GM19372 (cell line): ENCODE measurements around the gene TTLL11.
"Not testable (repeated sequence)": the region's sequence is repeated elsewhere in the genome, so short reads cannot be mapped to it uniquely, and the experiment has no call there.

Source experiments
- ATAC-seq: cut with Tn5 transposase; IDR thresholded peaks from one replicate; pipeline ENCODE4 v1.9.1; 2021; ENCODE audit warnings: mild to moderate bottlenecking, low read depth, moderate library complexity; ENCODE audit not compliant: unreplicated experiment

TTLL11 gene

DNA sequence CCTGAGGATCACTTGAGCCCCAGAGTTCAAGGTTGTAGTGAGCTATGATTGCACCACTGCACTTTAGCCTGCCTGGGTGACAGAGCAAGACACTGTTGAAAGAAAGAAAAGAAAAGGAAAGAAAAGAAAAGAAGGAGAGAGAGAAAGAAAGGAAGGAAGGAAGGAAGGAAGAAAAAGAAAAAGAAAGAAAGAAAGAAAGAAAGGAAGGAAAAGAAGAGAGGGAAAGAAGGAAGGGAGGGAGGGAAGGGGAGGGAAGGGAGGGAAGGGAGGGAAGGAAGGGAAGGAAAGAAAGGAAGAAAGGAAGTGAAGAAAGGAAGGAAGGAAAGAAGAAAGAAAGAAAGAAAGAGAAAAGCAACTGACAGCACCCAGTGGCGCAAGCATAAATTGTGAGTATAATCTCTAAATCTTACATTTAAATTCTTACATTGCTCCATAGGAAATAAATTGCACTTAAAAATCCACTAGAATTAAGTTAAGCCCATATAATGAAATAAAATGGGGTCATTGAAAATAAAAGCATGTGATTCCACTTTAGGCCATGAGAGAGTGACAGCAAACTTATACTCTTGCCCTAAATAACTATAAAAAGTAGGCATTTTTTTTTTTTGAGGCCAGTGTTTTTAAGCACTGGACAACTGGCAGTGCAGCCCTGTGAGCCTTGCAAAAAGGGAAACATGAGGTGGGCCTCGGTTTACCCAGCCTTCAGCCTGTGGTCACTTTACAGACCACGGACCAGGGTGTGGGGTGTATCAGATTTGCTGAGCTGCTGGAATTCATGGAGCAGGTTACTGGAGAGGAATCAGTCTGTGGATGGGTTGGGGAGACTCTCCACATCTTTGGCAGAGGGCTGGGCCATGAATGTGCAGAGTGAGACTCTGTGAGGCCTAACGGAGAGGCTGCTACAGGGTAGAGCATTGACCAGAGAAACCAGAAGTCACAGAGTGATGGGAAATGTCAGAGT is 175.5 kb downstream of the TTLL11 start:
- no peak for ATAC-seq

- no peak for ATAC-seq
These were observed 177.8 kb downstream of the TTLL11 start for GRCh38 chr9:121915304-121915625.

GRCh38 chr9:121914604-121915303 is 178.4 kb downstream of the TTLL11 start:
- no peak for ATAC-seq

- ATAC-seq = no peak
These were observed 179.0 kb downstream of the TTLL11 start for GRCh38 chr9:121914017-121914595.

DNA sequence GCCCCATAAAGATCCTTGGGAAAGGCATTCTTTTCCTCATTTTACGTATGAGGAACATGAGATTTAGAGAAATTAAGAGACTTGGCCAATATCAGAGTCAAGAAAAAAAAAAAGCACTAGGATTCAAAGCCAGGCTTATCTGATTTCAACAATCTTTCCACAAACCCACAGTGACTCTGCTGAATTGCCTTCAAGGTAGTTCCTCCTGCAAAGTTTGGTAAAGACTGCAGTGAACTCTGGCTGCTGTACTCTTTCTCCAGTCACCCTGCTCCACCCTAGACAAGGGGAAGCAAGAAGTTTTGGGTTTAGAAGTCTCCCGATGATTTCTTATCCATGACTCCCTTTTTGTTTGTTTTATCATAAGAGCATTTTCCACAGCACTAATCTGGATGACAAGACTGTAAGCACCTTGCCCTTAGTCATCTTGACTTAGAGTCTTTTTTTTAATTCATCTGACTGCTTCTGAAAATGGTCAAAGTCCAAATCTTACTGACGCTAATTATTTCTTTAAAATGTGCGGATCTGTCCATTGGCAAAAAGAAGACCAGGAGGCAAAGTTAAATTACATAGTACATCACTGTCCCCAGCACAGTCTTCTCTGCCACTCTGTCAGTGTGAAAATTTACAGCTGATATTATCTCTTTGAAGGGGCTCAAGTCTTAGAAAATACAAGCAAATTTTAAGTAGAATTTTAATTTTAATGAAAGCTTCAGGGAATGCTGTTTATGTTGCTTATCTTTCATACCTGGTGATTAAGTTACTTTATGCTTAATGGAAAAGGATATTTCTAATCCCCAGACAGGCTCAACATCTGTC is 180.1 kb downstream of the TTLL11 start:
- no peak for ATAC-seq

DNA sequence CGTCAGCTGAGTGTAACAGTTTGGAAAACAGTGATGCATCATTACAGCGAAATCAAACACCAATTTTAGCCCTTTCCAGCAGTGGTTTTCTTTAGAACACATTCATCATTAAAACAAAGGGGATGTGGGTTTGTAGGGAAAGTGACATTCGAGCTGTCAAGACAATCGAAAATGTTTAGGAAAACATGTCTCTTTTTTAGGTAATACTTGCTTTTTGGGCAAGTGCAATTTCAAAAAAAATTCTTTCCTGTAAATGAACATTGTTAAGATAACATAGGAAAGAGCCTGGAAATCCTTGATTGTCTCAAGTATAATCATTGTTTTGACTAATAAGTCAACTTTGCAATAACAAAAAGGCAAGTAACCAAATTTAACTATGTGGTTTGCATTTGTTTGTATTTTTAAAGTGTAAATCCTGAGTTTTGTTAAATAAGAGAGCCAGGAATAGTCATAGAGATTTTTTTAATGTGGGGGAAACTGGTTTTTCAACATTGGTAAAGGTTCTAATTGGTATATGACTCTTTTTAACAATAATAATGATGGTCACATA is 182.5 kb downstream of the TTLL11 start:
- no peak for ATAC-seq

DNA sequence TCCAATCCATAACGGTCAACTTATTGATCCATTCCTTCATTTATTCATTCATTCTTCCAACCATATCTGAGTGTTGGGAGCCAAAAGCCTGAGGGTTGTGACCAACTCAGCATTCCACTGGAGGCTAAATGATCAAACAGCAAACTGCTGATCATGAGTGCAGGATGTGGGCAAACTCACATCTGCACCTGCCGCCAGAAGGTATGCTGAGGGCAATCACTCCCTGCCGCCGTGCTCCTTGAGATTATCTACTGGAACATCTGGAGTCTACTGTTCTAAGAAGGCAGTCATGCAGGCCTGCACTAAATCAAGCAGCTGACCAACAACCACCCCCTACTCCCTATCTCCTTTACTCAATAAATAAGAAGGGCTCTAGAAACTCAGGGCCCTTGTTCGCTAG is 184.0 kb downstream of the TTLL11 start:
- no peak for ATAC-seq

- ATAC-seq = no peak
These were observed 186.8 kb downstream of the TTLL11 start for GRCh38 chr9:121906074-121906870.

GRCh38 chr9:121902461-121903135 is 190.5 kb downstream of the TTLL11 start:
- ATAC-seq = no peak

GRCh38 chr9:121901616-121902015 is 191.5 kb downstream of the TTLL11 start:
- ATAC-seq = no peak

DNA sequence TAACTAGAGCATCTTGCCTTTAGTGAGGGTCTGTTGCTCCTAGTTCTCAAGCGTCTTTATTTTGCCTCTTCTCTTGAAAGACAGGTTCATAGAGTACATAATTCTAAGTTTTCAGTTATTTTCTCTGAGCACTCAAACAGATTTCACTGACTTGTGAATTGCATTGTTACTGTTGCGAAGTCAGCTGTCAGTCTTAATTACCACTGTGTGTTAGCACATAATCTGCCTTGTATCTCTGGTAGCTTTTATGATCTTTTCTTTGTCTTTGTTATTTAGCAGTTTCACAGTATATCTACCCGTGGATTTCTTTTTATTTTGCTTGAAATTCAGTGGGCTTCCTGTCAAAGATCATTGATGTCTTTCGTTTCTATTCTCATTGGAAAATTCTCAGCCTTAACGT is 192.9 kb downstream of the TTLL11 start:
- ATAC-seq = no peak

DNA sequence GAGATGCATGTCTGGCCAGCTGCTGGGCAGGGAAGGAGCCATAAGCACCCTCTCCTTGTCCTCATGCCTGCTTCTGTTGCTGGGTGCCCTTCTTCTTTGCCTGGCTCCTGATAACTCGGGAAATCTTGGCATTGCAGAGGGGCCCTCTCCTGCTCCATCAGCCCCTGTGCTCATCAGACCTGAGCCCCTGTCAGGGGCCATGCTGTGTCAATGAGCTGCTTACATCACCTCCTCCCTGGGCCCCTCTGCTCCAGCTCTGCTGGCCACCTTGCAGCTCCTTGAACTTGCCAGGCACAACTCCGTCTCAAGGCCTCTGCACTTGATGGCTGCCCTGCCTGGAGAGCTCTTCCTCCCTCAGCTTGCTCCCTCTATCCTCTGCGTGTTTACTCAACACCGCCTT is 194.3 kb downstream of the TTLL11 start:
- no peak for ATAC-seq

GRCh38 chr9:121897140-121897539 is 196.0 kb downstream of the TTLL11 start:
- no peak for ATAC-seq

DNA sequence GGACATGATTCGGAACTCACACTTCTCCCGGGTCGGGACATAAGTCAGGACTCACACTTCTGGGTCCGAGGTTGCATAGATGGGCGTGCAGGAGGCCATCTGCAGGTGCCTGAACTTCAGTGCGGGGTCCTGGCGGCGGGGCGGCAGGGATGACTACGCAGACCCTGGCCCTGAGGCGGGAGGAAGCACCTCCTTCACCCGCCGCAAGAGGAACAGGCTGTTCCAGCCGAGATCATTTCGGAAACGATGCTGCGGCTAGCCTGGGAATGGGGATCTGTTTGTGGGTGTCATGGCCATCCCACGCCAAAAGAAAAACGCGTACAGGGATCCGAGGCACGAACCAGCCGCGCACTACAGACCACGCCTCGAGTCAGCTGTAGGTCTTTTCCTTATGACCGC is 196.6 kb downstream of the TTLL11 start:
- no peak for ATAC-seq

- no peak for ATAC-seq
These were observed 197.1 kb downstream of the TTLL11 start for GRCh38 chr9:121895818-121896544.

- ATAC-seq = no peak
These were observed 197.8 kb downstream of the TTLL11 start for GRCh38 chr9:121895358-121895757.

- not testable (repeated sequence) for ATAC-seq
These were observed 198.7 kb downstream of the TTLL11 start for GRCh38 chr9:121894380-121894779.

DNA sequence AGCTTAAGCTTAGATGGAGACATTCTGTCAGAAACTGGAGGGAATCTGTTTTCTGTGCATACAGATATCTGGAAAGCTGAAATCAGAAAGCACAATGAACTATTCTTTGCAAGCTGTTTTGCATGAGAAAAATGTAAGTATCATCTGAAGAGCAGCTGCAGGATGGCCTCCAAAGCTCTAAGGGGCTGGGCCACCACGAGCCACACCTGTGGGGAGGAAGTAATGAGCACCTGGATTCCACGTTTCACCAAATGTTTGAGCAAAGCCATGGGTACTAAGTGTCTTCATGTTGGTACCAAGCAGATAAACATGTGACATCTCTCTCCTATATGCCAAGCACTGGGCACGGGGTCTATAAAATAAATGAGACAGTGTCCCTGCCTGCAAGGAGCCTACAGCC is 199.3 kb downstream of the TTLL11 start:
- ATAC-seq = no peak
